Measurements from ENCODE around the gene NEO1.

NEO1 gene, protein sequence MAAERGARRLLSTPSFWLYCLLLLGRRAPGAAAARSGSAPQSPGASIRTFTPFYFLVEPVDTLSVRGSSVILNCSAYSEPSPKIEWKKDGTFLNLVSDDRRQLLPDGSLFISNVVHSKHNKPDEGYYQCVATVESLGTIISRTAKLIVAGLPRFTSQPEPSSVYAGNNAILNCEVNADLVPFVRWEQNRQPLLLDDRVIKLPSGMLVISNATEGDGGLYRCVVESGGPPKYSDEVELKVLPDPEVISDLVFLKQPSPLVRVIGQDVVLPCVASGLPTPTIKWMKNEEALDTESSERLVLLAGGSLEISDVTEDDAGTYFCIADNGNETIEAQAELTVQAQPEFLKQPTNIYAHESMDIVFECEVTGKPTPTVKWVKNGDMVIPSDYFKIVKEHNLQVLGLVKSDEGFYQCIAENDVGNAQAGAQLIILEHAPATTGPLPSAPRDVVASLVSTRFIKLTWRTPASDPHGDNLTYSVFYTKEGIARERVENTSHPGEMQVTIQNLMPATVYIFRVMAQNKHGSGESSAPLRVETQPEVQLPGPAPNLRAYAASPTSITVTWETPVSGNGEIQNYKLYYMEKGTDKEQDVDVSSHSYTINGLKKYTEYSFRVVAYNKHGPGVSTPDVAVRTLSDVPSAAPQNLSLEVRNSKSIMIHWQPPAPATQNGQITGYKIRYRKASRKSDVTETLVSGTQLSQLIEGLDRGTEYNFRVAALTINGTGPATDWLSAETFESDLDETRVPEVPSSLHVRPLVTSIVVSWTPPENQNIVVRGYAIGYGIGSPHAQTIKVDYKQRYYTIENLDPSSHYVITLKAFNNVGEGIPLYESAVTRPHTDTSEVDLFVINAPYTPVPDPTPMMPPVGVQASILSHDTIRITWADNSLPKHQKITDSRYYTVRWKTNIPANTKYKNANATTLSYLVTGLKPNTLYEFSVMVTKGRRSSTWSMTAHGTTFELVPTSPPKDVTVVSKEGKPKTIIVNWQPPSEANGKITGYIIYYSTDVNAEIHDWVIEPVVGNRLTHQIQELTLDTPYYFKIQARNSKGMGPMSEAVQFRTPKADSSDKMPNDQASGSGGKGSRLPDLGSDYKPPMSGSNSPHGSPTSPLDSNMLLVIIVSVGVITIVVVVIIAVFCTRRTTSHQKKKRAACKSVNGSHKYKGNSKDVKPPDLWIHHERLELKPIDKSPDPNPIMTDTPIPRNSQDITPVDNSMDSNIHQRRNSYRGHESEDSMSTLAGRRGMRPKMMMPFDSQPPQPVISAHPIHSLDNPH (N-terminal part only)

DNA sequence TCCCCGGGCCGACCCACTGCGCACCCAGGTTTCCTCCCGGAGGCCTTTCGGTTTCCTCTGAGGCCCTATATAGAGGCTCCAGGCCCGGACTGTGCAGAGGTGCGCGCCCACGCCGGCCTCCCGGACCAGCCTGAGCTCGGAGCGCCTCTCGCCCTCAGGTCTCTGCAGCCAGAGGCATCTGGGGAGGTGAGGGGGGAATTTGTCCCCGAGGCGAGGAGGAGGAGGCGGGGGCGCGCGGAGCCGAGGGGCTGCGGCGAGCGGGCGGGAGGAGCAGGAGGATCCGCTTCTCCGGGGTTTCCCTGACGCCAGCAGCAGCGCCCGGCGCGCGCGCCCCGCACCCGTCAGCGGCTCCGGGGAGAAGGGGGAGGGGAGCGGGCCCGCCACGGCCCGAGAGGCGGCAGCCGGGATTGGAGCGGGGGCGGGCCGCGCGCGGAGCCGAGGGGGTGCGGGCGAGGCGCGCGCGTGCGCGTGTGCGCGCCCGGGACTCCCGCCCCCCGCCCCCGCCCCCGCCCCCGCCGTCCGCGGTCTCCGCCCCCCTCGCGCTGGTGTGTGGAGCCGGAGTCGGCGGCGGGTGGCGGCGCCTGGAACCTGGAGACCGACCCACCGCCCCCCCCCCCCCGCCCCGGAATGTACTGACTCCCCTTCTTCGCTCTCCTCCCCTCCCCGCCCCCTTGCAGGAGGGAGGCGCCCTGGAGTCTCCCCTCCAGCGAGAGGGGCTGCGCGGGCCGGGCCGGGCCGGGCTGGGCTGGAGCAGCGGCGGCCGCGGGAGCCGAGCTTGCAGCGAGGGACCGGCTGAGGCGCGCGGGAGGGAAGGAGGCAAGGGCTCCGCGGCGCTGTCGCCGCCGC is at the start of gene NEO1:
TSS of gene NEO1 (plus strand) at position 657 of the 846 bp plus-strand sequence. CDS start 213 bp downstream, outside the sequence.
- peak; percentile 86 for DNase-seq (ENCODE audit: low spot score)

DNA sequence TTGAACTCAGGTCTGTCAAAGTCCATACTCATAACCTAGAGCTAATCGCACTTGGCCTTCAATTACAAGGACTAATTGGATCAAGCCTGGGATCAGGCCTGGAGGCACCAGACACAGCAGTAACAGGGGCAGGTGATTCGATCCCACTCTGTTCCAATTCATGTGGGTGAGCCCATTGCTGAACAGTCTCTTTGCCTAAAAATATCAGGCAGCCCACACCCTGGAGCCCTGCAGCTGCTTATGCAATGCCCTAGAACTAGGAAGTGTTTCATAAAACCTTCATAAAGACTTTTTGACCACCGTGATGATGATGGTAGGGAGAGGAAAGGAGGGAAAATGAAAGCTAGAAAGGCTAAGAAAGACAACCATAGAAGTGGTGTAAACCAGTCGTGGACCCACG is 47.8 kb upstream of the NEO1 start:
- no peak for DNase-seq (ENCODE audit: low spot score)

DNA sequence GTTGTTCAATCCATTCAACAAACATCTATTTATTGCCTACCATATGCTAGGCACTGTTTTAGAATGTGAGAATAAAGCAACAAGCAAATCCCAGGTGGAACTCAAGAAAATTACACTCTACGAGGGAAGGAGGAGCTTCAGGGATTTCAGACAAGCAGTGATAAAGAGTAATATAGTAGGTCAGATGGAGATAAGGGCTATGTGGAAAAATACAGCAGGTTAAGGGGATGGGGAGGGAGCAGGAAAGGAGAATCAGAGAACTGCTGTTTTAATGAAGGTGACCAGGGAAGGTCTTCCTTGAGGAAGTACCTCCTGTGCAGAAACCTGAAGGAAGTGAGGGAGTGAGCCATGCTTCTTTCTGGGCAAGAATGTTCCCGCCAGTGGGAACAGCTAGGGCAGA is 47.2 kb upstream of the NEO1 start:
- DNase-seq (ENCODE audit: low spot score): no peak

DNA sequence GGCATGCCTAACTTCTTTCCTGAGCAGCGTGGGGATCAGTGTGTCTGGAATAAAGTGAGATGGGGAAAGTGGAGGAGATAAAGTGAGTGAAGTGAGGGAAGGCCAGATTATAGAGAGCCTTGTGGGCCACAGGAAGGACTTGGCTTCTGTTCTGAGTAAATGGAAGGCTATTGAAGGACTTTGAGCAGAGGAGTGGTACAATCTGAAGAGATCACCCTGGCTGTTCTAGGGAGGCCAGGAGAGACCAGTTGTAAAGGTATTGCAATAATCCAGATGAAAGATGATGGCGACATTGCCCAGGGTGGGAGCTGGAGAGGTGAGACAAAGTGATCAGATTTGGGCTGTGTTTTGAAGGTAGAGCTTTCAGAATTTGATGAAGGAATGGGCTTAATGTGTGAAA is 46.8 kb upstream of the NEO1 start:
- DNase-seq (ENCODE audit: low spot score): no peak

DNA sequence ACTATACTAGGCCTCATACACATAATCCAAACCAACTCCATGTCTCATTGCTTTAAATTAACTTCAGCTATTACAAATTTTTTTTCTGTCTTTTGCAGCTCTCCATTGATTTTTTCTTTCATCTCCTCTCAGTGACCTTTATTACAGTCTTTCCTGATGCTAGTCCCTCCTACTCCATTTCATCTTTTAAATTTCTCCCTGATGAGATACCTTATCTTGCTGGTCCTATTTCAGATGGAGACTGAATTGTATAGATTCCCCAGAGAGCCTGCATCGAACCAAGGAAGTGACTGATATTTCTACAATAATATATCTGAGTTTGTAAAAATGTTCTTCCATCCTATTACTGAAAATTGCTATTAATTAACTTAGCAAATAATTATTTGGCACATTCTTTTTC is 45.7 kb upstream of the NEO1 start:
- no peak for DNase-seq (ENCODE audit: low spot score)

DNA sequence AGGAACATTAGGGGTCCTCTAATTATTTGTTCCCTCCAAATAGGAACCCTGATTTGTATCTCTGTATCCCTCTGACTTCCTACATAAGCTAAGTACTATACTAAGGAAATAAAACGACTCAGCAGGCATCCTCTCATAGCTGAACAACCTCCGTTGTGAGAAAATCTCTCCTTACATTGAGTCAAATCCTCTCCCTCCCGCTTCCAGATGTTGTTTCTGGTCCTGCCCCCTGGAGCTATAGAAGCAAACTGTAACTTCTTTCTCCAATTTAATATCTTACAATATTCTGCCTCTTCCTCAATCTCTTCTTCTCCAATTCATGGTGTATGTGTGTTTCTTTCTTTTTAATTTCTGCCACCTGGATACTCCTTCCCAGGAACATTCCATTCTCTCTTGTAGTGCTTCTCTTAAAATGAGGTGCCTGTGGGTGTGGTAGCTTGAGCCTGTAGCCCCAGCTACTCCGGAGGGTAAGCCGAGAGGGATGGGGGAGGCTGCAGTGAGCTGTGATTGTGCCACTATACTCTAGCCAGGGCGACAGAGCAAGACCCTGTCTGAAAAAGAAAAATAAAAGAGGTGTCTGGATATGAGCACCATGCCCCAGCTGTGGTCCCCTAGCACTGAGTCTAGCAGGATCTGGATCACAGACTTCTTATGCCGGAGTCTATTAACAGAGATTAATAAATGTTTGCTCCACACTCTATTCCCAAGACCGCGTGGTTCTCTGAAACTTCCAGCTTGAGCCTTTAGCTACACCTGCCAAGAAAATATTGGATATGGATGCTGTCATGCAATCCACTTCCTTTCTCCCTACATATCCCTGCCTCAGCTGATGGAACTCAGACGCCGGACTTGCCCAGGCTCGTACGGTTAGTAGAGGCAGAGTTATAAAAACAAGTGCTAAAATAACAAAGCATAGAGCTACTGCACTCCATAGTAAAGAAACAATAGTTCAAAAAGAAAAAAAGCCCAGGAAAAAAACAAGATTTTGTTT is 42.9 kb upstream of the NEO1 start:
- no peak for DNase-seq (ENCODE audit: low spot score)

DNA sequence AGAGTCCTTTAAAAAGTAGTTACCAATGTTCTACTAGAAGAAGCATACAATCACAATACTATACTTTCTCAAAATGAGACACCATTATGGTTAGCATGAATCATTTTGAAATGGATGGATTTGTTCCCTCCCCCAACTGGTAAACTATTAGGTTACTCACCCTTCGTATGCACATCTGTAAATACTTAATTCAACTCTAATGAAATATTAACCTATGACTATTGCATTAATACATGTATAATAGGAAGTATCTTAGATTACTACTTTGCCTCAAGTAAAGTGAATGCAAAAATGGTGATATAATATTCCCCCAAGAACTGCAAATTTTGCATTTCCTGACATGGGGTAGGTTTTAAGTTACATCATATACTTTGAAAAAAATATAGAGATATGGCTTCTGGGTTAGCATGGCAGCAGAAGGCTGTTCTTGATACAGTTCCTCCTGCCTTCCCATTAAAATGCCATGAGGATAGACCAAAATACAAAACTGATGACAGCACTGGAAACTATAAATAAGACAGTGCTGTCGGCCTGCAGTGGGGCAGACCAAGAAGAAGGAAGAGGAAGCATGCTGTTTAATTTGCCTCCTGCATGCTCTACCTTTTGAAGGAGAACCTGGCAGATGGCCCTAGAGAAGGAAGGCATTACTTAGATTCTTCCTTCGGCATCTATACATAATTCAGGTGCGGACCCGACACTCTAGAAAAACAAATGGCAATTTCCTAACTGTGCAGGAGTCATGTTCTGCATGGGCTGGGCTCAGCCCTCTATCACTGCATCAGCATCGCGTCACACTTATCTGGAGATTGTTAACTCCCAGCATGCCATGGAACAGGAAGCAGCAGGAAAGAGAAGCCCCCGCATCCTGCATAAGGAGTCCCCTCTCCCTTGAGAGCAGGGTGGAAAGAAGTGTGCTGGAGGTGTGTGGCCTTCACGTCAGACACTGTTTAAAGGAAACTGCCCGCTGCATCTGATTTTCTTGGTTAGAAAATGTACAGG is 41.8 kb upstream of the NEO1 start:
- no peak for DNase-seq (ENCODE audit: low spot score)

DNA sequence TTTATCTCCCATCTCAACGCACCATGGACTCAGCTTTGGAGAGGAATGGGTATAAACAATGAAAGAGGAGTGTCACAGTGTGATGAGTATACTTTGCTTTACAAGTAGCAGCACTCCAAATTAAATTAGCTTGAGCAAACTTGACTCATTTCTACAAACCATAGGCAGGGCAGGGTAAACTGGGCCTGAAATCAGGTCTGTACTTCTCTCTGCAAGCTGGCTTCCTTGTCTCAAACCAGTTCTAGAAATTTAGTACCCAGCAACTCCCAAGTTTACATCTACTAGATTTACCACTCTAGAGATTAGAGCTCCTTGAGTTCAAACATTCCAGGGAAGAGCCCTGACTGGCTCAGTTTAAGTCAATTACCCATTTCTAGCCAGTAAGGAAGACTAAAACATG is 37.4 kb upstream of the NEO1 start:
- DNase-seq (ENCODE audit: low spot score): no peak

DNA sequence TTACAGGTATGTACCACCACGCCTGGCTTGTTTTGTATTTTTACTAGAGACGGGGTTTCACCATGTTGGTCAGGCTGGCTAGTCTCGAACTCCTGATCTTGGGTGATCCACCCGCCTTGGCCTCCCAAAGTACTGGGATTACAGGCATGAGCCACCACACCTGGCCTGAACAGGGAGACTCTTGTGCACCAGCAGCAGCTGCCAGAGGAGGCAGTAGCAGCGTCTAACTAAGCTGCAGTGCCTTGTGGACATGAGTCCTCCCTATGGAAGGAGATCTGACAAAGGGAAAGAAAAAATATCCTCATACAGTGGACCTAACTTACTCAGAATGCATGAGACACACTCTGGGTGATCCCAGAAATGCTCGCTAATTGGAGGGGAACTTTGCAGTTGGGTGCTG is 36.8 kb upstream of the NEO1 start:
- no peak for DNase-seq (ENCODE audit: low spot score)

DNA sequence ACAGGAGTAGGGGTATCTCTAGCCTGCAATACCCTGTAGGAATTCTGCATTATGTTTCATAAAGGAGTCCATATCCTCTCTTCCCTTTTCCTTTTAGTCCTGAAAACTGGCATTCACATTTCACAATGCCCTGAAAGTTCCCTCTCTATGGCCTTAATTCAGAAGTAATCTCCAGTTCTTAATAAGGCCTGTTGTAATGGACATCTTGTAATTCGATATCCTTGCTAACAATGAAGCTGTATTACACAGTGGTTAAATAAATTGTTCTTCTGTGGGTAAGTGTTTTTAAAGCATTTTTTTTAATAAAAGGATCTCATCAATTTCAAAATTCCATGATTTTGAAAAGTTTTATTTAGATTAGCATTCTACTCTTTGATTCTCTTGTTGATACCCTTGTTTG is 34.3 kb upstream of the NEO1 start:
- no peak for DNase-seq (ENCODE audit: low spot score)

DNA sequence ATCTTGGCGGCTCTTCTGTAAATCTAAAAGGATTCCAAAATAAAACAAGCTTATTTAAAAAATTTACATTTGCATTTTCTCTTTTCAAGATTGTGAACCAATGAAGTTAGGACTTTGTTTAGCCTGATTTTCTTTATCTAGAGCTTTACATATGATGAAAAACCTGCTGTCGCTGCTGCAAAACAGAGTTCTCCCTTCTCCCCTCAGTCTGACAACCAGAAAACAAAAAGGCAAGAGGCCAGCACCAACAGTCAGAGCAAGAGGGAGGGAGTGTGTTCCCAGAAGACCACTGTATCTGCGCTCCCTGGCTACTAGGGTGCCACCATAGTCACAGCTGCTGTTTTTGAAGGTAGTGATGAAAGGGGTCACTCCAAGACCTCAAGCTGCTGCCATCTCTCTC is 33.1 kb upstream of the NEO1 start:
- DNase-seq (ENCODE audit: low spot score): no peak

DNA sequence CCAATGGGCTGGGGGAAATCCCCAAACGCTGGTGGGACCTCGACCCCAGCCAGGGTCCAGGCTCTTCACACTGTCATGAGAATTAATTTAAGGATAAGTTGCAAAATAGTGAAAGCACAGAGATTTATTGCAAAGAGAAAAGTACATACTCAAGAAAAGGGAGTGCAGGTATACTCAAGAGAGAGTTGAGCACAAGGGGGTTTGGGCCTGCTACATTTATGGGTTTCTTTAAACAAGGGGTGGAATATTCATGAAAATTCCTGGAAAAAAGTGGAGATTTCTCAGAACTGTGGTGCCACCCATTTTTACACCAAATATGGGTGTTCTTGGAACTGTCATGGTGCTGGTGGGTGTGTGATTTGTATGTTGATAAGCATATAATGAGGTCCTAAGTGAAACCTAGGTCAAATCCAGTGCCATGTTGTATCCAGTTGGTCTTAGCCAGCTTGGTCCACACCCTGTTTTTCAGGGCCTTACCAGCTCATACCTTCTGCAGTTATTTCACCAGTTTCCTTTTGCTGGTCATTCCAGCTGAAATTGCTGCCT is 32.6 kb upstream of the NEO1 start:
- DNase-seq (ENCODE audit: low spot score): no peak

DNA sequence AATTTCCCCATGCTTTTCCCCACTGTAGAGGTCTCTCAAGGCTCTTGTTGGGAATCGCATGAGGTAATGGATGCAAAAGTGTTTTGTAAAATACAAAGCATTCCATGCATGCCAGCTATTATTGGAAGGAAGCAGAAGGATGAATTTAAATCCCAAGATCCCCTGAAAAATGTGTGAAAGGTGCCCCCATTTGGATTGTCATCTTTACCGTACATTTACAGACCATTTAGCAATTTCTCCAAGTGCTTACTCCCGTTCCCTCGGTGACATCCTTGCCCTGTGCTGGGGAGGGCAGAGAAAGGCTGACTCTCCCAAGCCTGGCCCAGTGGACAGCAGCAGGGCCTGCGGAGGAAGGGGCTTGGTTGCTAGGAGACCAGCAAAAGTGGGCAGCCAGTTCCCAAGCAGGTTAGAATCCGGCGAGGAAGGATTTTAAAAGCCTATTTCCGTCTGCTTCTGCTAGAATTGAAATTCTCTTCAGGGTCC is 31.1 kb upstream of the NEO1 start:
- no peak for DNase-seq (ENCODE audit: low spot score)

DNA sequence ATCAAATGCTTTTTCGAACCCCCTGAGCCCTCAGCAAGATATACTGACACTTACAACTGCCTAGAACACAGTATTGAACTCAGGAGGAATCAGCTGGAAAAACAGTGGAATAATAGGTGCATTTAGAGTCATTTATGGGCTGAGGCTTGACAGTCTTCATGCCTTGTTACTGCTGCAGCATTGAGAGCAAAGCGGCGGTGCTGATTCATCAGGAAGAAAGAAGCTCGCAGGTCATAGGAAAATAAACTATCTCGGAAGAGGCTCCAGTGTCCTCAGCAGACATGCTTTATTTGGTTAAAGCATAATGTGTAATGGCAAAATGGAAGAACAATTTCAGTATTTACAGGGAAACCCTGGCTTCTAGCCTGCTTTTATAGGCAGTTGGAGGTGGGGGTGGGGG is 30.1 kb upstream of the NEO1 start:
- no peak for DNase-seq (ENCODE audit: low spot score)

DNA sequence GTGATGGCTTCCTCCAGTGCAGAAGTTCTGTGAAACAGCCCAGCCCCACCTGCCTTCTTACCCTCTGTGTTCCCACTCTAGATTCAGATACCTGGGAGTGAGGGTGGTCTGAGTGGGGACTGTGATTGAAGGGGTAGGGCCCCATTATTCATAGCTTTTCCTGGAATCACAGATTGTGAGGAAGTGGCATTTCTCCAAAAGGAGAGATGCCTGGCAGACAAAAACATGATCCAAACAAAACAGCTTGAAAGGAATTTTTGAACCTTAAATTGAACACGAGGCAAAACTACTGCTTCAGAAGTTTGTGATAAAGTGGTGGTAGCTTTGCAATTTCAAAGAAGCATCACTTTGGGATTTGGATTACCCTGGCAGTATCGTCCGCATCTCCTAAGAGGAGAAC is 29.2 kb upstream of the NEO1 start:
- DNase-seq (ENCODE audit: low spot score): no peak

DNA sequence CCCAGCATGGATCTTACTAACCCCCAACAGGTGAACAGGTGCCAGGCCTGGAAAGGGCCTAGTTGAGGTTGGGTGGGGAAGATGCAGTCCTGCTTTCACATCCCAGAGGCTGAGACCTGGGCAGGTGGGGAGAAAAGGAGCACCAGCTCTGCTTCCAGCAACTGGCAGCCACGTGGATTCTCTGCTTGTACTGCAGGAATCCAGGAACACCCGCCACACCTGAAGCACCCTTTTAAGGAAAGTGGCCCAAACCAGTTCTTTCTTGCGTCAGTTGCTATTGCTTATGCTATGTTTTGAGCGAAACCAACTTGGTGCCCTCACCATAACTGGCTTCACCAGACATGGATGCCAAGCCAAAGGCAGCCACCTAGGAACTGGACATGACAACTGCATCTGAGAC is 28.1 kb upstream of the NEO1 start:
- no peak for DNase-seq (ENCODE audit: low spot score)

DNA sequence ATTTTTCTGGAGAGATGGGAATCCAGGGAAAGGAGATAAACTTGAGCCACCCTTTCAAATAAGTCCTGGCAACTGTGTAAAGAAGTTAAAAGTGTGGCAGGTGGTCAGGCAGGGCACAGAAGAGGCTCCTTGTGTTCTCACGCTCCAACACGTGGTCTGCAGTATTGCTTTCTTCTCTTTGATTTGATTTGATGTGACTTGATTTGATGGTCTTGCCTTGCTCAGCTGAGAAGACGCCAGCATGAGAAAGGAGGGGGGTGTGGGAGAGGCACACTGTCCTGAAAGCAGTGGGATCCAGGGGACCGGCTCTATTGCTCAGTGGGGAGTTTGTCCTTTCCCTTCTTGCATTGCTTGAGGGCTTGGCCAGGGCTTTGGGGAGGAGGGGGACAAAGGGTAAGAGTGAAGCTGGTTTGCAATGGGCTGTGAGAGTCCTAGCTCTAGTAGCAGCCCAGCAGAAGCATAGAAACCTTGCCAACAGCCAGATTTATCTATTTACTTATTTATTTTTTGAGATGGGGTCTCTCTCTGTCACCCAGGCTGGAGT is 25.7 kb upstream of the NEO1 start:
- DNase-seq (ENCODE audit: low spot score): no peak

DNA sequence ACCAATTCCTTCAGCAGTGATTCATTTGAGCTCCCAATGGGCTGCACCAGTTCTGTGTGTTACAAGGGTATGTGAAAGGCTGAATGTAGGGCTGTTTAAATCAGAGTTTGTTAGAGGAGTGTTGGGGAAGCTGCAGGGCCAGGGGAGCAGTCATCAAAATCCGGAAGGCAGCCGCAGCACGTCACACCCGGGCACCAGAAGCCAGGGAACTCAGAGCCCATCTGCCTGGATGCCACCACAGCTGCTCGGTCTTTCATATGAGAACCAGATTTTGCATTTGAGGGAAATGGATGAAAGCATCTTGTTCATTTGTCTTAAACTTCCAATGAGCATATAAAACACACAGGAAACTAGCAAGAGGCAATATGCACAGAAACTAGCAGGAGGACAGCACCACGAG is 24.2 kb upstream of the NEO1 start:
- no peak for DNase-seq (ENCODE audit: low spot score)

Measured in hepatic stellate cell (primary cell).